ENCODE data around the gene KCTD7.

DNA sequence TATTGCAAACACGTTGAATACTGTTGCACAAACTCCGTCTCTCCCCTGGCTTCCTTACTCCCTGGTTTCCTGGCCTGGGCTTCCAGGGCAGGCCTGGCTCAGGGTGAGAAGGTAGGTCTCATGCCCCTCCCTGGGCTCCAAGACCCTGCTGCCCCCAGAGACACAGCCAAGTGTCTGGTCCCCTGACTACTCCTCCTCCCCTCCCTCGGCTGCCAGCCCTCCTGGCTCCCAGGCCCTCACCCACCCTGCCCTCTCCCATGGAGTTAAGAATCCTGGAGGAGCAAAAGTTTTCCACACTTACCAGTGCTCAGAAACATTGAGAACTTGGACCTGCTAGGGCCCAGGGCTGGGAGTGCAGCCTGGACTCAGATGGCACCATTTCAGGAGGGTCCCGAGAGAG, 64.7 kb downstream of the KCTD7 start:
- TF ChIP-seq, protein P1, sequence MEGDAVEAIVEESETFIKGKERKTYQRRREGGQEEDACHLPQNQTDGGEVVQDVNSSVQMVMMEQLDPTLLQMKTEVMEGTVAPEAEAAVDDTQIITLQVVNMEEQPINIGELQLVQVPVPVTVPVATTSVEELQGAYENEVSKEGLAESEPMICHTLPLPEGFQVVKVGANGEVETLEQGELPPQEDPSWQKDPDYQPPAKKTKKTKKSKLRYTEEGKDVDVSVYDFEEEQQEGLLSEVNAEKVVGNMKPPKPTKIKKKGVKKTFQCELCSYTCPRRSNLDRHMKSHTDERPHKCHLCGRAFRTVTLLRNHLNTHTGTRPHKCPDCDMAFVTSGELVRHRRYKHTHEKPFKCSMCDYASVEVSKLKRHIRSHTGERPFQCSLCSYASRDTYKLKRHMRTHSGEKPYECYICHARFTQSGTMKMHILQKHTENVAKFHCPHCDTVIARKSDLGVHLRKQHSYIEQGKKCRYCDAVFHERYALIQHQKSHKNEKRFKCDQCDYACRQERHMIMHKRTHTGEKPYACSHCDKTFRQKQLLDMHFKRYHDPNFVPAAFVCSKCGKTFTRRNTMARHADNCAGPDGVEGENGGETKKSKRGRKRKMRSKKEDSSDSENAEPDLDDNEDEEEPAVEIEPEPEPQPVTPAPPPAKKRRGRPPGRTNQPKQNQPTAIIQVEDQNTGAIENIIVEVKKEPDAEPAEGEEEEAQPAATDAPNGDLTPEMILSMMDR (IDR thresholded peaks at IDR 0.05), result no peak
- no peak for TF ChIP-seq POLR2A (IDR thresholded peaks at IDR 0.05)

All from body of pancreas (tissue), 4 donors.